ENCODE results near the gene CLCN1.

DNA sequence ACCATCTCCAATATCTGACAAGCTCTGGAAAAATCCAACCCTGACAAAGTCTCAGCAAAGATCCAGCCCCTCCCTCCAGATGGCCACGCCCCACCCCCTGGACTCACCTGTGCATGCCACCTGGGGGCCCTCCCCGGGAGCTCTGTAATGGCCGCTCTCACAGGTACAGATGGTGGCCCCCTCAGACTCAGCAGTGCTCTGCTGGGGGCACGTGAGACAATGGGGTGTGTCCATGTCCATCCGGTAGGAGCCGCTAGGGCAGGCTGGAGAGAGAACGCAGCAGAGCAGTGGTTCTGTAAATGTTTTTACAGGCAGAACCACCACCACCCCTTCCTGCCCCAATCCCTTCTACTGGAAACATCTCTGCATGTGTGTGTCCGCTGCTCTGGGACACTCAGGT, 83.2 kb downstream of the CLCN1 start:
- TF ChIP-seq CTCF (IDR thresholded peaks at IDR 0.05): no peak
- no peak for TF ChIP-seq ZFX (IDR thresholded peaks at IDR 0.05; ENCODE audit: borderline replicate concordance)

Measured in 22Rv1 (cell line).